Measurements from ENCODE around the gene BHLHE23. TPM values are rescaled to one million over a fixed set of nuclear protein-coding genes. Genes with fewer than 3 reads are reported as not detected.
"Not testable (repeated sequence)": the region's sequence is repeated elsewhere in the genome, so short reads cannot be mapped to it uniquely, and the experiment has no call there.

The BHLHE23 gene
- total RNA-seq, 1 donor from 2014 or later = not detected

GRCh38 chr20:63044605-63045004, 37.8 kb upstream of the BHLHE23 start:
- intact Hi-C loops (cut with DNase I) = no loop called here
- ATAC-seq (no peak), DNase-seq (ENCODE audit: low spot score) (no peak)

DNA sequence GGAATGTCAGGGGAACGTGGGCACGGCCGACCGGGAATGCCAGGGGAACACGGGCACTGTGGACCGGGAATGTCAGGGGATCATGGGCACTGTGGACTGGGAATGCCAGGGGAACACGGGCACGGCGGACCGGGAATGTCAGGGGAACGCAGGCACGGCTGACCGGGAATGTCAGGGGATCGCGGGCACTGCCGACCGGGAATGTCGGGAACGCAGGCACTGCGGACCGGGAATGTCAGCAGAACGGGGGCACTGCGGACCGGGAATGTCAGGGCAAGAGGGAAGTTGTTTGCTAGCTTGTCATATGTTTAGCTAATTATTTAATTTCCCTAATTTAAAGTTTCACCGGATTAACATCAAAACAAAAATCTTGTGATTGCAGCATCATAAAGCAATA, 37.4 kb upstream of the BHLHE23 start:
- ATAC-seq (no peak), DNase-seq (ENCODE audit: low spot score) (no peak)

GRCh38 chr20:63043348-63044203, 36.8 kb upstream of the BHLHE23 start:
- DNase-seq (ENCODE audit: low spot score) = no peak
- ATAC-seq = no peak
- intact Hi-C loops (cut with DNase I) = no loop called here

More for the DNA sequence above, 37.4 kb upstream of the BHLHE23 start:
- intact Hi-C loops (cut with DNase I) = no loop called here

GRCh38 chr20:63042448-63043071, 35.8 kb upstream of the BHLHE23 start:
- ATAC-seq (no peak), DNase-seq (ENCODE audit: low spot score) (no peak)
- intact Hi-C loops (cut with DNase I) = no loop called here

DNA sequence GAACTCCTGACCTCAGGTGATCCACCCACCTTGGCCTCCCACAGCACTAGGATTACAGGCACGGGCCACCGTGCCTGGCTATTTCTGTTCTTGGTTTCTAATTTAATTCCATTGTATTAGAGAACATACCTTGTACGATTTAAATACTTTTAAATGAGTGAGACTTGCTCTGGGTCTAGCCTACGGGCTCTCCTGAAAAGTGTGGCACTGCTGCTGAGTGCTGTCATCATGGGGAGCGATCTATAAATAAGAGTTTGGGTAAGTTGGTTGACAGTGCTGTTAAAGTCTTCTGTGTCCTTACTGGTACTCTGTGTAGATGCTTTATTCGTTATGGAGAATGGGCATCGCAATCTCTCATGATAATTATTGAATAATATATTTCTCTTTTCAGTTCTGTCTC, 35.0 kb upstream of the BHLHE23 start:
- DNase-seq (ENCODE audit: low spot score) (no peak), ATAC-seq (no peak)
- intact Hi-C loops (cut with DNase I) = no loop called here

DNA sequence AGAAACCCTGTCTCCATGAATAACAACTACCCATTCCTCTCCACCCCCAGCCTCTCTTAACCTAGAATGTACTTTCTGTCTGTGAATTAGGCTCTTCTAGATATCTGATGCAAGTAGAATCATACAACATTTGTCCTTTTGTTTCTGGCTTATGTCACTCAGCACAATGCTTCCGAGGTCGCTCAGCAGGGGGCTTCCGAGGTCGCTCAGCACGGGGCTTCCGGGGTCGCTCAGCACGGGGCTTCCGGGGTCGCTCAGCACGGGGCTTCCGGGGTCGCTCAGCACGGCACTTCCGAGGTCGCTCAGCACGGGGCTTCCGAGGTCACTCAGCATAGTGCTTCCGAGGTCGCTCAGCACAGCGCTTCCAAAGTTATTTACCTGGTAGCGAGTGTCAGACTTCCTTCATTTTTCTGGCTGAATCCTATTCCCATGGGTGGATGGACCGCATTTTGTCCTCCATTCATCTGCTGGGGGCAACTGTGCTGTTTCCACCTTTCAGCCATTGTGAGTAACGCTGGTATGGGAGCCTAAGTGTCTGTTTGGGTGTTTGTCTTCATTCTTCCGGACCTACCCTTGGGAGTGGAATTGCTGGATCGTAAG, 31.0 kb upstream of the BHLHE23 start:
- no peak for ATAC-seq
- intact Hi-C loops (cut with DNase I) = no loop called here
- DNase-seq (ENCODE audit: low spot score) = no peak

GRCh38 chr20:63036291-63036690, 29.5 kb upstream of the BHLHE23 start:
- no peak for DNase-seq (ENCODE audit: low spot score)
- intact Hi-C loops (cut with DNase I) = no loop called here
- no peak for ATAC-seq

DNA sequence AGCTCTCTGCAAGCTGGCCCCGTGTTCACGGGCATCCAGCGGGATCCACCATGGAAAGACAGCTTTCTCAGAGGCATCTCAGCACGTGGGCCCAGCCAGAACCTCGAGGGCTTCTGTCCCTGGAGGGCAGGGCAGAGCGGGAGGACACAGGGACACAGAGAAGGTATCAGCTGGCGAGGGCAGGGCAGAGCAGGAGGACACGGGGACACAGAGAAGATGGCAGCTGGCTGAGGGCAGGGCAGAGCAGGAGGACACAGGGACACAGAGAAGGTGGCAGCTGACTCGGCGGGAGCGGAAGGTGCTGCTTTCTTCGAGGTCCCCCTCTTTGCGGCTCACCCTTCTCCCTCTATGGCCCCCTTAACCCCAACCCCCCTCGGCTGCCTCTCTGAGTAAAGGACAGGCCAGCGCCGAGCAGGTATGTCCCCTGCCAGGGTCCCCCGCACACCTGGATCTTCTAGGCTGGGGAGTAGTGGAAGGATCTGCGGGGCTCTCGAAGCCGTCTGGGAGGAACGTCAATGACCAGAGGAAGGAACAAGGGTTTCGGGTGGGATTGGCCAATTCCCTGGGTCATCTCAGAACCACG, 28.9 kb upstream of the BHLHE23 start:
- ATAC-seq (no peak), DNase-seq (ENCODE audit: low spot score) (no peak)
- intact Hi-C loops (cut with DNase I) = no loop called here

- ATAC-seq; intact Hi-C loops (cut with DNase I); DNase-seq (ENCODE audit: low spot score): not testable (repeated sequence)
Observed at GRCh38 chr20:63034710-63035602, 28.2 kb upstream of the BHLHE23 start.

DNA sequence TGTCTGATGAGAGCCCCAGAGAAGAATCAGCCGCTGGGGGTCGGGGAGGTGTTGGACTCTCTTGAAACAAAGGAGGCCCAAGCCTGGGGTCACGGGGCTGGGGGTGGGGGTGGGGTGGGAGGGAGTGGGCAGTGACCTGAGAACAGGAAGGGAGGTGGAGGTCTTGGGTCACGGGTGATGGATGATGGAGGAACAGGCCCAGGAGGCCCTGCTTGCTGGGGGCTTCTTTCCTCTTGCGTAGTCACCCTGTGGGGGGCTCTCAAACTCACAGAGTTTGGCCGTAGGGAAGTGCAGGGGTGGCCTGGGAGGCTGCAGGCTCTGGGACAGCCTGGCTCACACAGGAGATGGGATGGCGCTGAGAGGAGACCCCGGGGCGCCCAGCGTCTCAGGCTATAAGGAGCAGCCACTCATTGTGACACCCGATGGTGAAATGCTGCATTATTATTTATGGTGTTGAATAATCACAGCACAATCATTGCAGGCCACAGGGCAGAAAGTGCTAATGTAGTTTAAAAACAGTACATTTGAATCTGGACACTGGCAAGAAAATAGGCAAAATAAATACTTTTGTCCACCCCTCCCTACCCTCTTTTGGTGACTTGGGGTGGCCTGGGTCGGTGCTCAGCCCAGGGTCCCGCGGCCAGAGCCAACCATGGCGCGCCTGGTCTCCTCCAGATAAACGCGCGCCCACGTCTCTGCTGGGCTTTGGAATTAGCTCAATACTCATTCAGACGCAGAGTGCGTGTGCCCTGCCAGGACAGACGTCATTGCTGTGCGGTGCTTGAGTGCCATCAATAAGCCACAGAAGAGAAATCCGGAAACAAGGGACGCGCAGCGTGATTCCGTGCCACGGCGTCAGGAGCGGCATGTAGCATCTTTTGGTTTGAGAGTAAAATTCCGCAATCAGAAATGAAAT, 27.3 kb upstream of the BHLHE23 start:
- no peak for ATAC-seq
- no peak for DNase-seq (ENCODE audit: low spot score)
- intact Hi-C loops (cut with DNase I) = no loop called here

- ATAC-seq = no peak
- intact Hi-C loops (cut with DNase I) = no loop called here
- DNase-seq (ENCODE audit: low spot score) = no peak
Observed at GRCh38 chr20:63032861-63033793, 26.4 kb upstream of the BHLHE23 start.

GRCh38 chr20:63032026-63032800, 25.4 kb upstream of the BHLHE23 start:
- intact Hi-C loops (cut with DNase I) = no loop called here
- ATAC-seq (no peak), DNase-seq (ENCODE audit: low spot score) (no peak)

DNA sequence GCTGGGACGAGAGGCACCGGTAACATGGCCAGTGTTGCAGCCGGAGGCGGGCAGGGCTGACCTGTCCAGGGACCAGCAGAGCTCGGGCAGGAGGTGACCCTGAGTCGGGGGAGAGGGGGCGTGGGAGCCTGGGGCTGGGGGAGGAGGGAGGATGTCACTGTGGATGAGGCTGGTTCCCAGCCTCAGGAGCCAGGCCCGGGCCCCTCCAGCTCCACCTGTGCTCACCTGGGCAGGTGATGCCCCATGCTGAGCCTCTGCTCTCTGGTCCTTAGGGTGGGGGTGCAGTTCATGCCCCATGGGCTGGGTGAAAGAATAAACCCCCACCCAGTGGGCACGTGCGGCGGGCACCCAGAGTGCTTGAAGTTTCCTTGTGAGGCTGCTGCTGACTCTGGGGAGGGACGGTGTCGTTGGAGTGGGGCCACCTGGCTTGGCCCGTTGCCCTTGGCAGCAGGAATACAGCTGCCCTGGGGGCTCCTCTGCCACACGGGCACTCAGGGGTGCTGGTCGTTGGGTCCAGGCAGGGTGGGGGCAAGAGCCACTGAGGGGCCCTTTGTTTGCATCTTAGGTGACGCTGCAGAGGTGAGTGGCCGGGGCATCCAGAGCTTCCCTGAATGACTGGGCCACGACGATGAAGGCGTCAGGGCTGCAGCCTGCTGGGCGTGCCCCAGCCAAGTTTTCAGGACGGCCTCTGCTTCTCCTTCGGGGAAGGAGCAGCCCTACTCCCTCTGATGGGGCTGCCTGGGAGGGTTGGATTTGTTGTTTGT, 24.7 kb upstream of the BHLHE23 start:
- no peak for ATAC-seq

GRCh38 chr20:63029358-63030121, 22.8 kb upstream of the BHLHE23 start:
- DNase-seq (ENCODE audit: low spot score) = no peak
- intact Hi-C loops (cut with DNase I) = no loop called here
- no peak for ATAC-seq

More for the DNA sequence above, 24.7 kb upstream of the BHLHE23 start:
- no peak for DNase-seq (ENCODE audit: low spot score)
- intact Hi-C loops (cut with DNase I) = no loop called here

GRCh38 chr20:63028461-63028921, 21.7 kb upstream of the BHLHE23 start:
- DNase-seq (ENCODE audit: low spot score) (no peak), ATAC-seq (no peak)

More at GRCh38 chr20:63028461-63028921, 21.7 kb upstream of the BHLHE23 start:
- intact Hi-C loops (cut with DNase I) = no loop called here
